ENCODE results near the gene VAPB.

DNA sequence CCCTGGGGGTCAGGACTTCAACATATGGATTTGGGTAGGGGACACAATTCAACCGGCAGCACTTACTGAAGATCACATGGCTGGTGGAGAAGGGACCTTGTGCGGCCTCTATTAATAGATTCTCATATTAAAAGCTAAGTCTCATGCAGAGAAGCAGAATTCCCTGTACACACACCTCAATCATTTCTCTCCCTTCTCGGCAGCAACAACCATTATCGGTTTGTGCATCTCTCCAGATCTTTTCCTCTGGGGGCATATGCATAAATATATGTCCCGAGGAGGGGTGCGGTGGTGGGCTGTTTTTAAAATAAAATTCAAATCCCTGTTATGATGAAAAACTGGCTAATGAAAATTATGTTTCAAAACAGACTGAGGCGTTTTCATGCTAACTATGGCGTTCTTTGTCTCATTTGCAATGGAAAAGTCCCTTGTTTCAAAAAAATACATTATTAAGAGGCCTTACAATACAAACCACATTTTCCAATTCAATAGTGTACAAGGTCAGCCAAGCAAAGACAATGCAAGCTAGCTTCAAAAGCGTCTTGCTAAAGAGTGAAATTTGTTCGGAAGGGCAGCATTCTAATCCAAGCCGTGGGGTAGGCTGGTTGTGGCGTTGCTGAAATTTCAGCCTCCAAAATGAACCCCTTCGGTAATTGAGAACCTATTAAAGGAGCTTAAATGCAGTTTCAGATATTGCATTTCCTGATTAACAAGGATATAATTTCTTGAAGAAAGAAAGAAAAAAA, 108.9 kb downstream of the VAPB start:
- no peak for TF ChIP-seq POLR2A (IDR thresholded peaks at IDR 0.05)
- TF ChIP-seq, protein P1, sequence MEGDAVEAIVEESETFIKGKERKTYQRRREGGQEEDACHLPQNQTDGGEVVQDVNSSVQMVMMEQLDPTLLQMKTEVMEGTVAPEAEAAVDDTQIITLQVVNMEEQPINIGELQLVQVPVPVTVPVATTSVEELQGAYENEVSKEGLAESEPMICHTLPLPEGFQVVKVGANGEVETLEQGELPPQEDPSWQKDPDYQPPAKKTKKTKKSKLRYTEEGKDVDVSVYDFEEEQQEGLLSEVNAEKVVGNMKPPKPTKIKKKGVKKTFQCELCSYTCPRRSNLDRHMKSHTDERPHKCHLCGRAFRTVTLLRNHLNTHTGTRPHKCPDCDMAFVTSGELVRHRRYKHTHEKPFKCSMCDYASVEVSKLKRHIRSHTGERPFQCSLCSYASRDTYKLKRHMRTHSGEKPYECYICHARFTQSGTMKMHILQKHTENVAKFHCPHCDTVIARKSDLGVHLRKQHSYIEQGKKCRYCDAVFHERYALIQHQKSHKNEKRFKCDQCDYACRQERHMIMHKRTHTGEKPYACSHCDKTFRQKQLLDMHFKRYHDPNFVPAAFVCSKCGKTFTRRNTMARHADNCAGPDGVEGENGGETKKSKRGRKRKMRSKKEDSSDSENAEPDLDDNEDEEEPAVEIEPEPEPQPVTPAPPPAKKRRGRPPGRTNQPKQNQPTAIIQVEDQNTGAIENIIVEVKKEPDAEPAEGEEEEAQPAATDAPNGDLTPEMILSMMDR (IDR thresholded peaks at IDR 0.05), result no peak

All from vagina (tissue), 2 donors.